ENCODE measurements around the gene SAFB2.

The SAFB2 gene

GRCh38 chr19:5588441-5588840, 34.1 kb downstream of the SAFB2 start:
- Histone ChIP-seq H3K79me2 (ENCODE audit: control insufficient read depth, low read length) (no peaks in the 10 kb centered on the region), H3K4me1 (ENCODE audit: control insufficient read depth, low read length) (no peaks in the 10 kb centered on the region), H3K4me2 (ENCODE audit: low read length) (no peak overlapping the region), H3K9me2 (replicated peaks; ENCODE audit: control insufficient read depth, low read length) (no peaks in the 10 kb centered on the region), H3K9me3 (ENCODE audit: control insufficient read depth, insufficient read depth, low read length) (no peaks in the 10 kb centered on the region), H3F3A (ENCODE audit: control insufficient read depth, insufficient read depth) (no peaks in the 10 kb centered on the region), H3K36me3 (ENCODE audit: control insufficient read depth, low read length) (peaks cover 74% of the 10 kb centered on the region), H3K27ac (ENCODE audit: low read depth, low read length) (no peak overlapping the region), H3K27me3 (ENCODE audit: control insufficient read depth, low read length) (no peaks in the 10 kb centered on the region), H3K4me3 (ENCODE audit: low read length) (no peak overlapping the region), H4K20me1 (ENCODE audit: control insufficient read depth, insufficient read depth, low read depth, low read length) (no peaks in the 10 kb centered on the region)
- TF ChIP-seq EZH2phosphoT487 (IDR thresholded peaks at IDR 0.05; ENCODE audit: borderline replicate concordance, low read length): no peak
- TF ChIP-seq CTCF (IDR thresholded peaks at IDR 0.05; ENCODE audit: low read depth, low read length, poor library complexity, severe bottlenecking): no peak

- Histone ChIP-seq H3K36me3 (ENCODE audit: control insufficient read depth, low read length) (peaks cover 66% of the 10 kb centered on the region), H3K9me3 (ENCODE audit: control insufficient read depth, insufficient read depth, low read length) (no peaks in the 10 kb centered on the region), H3K4me2 (ENCODE audit: low read length) (no peak overlapping the region), H3K79me2 (ENCODE audit: control insufficient read depth, low read length) (no peaks in the 10 kb centered on the region), H3F3A (ENCODE audit: control insufficient read depth, insufficient read depth) (no peaks in the 10 kb centered on the region), H3K4me1 (ENCODE audit: control insufficient read depth, low read length) (no peaks in the 10 kb centered on the region), H4K20me1 (ENCODE audit: control insufficient read depth, insufficient read depth, low read depth, low read length) (no peaks in the 10 kb centered on the region), H3K27me3 (ENCODE audit: control insufficient read depth, low read length) (no peaks in the 10 kb centered on the region), H3K27ac (ENCODE audit: low read depth, low read length) (no peak overlapping the region), H3K4me3 (ENCODE audit: low read length) (no peak overlapping the region), H3K9me2 (replicated peaks; ENCODE audit: control insufficient read depth, low read length) (no peaks in the 10 kb centered on the region)
- TF ChIP-seq CTCF (IDR thresholded peaks at IDR 0.05; ENCODE audit: low read depth, low read length, poor library complexity, severe bottlenecking): no peak
- TF ChIP-seq EZH2phosphoT487 (IDR thresholded peaks at IDR 0.05; ENCODE audit: borderline replicate concordance, low read length): no peak
Observed at GRCh38 chr19:5587661-5588060, 34.9 kb downstream of the SAFB2 start.

GRCh38 chr19:5587071-5587455, 35.5 kb downstream of the SAFB2 start:
- H4K20me1 ChIP-seq (ENCODE audit: control insufficient read depth, insufficient read depth, low read depth, low read length): no peaks in the 10 kb centered on the region
- H3K4me2 ChIP-seq (ENCODE audit: low read length): no peak overlapping the region
- H3K79me2 ChIP-seq (ENCODE audit: control insufficient read depth, low read length): no peaks in the 10 kb centered on the region
- peaks cover 60% of the 10 kb centered on the region for H3K36me3 ChIP-seq (ENCODE audit: control insufficient read depth, low read length)
- no peaks in the 10 kb centered on the region for H3F3A ChIP-seq (ENCODE audit: control insufficient read depth, insufficient read depth)
- no peak overlapping the region for H3K27ac ChIP-seq (ENCODE audit: low read depth, low read length)
- no peaks in the 10 kb centered on the region for H3K4me1 ChIP-seq (ENCODE audit: control insufficient read depth, low read length)
- H3K4me3 ChIP-seq (ENCODE audit: low read length): no peak overlapping the region
- no peaks in the 10 kb centered on the region for H3K9me2 ChIP-seq (replicated peaks; ENCODE audit: control insufficient read depth, low read length)
- no peak for TF ChIP-seq EZH2phosphoT487 (IDR thresholded peaks at IDR 0.05; ENCODE audit: borderline replicate concordance, low read length)
- H3K27me3 ChIP-seq (ENCODE audit: control insufficient read depth, low read length): no peaks in the 10 kb centered on the region
- no peaks in the 10 kb centered on the region for H3K9me3 ChIP-seq (ENCODE audit: control insufficient read depth, insufficient read depth, low read length)

- Histone ChIP-seq H3K27me3 (ENCODE audit: control insufficient read depth, low read length) (no peaks in the 10 kb centered on the region), H3K4me3 (ENCODE audit: low read length) (no peak overlapping the region)
Observed at GRCh38 chr19:5586300-5587070, 36.1 kb downstream of the SAFB2 start.

More at GRCh38 chr19:5586300-5587070, 36.1 kb downstream of the SAFB2 start:
- Histone ChIP-seq H3K36me3 (ENCODE audit: control insufficient read depth, low read length) (peaks cover 54% of the 10 kb centered on the region), H3K4me2 (ENCODE audit: low read length) (no peak overlapping the region), H3K4me1 (ENCODE audit: control insufficient read depth, low read length) (no peaks in the 10 kb centered on the region), H3K9me2 (replicated peaks; ENCODE audit: control insufficient read depth, low read length) (no peaks in the 10 kb centered on the region), H3F3A (ENCODE audit: control insufficient read depth, insufficient read depth) (no peaks in the 10 kb centered on the region), H3K27ac (ENCODE audit: low read depth, low read length) (no peak overlapping the region), H3K79me2 (ENCODE audit: control insufficient read depth, low read length) (no peaks in the 10 kb centered on the region), H3K9me3 (ENCODE audit: control insufficient read depth, insufficient read depth, low read length) (no peaks in the 10 kb centered on the region), H4K20me1 (ENCODE audit: control insufficient read depth, insufficient read depth, low read depth, low read length) (no peaks in the 10 kb centered on the region)
- TF ChIP-seq EZH2phosphoT487 (IDR thresholded peaks at IDR 0.05; ENCODE audit: borderline replicate concordance, low read length): no peak
- TF ChIP-seq CTCF (IDR thresholded peaks at IDR 0.05; ENCODE audit: low read depth, low read length, poor library complexity, severe bottlenecking): no peak
